Aorta (tissue), 5 donors: ENCODE measurements around the gene TNIP1. TPM values are rescaled to one million over a fixed set of nuclear protein-coding genes. Genes with fewer than 3 reads are reported as not detected.

Experiments
- ATAC-seq: fragments of 200-7000 bp; cut with Tn5 transposase; one replicate; pipeline ENCODE4 v1.9.1; 2022; ENCODE audit warnings: moderate library complexity; ENCODE audit not compliant: low FRiP score
- DNase-seq, 2 donors: peaks; one replicate each; pipeline ENCODE4 v3.0.0-alpha.2; 2020
- H3K27ac ChIP-seq, 2 donors: one replicate each; pipeline ENCODE4 v1.5.1; 2013; ENCODE audit warnings: low read length in 2 of 2, mild to moderate bottlenecking in 2 of 2, moderate library complexity in 2 of 2, control low read depth in 1 of 2, inconsistent platforms in 1 of 2, low read depth in 1 of 2
- H3K27me3 ChIP-seq, 2 donors: one replicate each; pipeline ENCODE4 v1.6.1; 2013; ENCODE audit warnings: control low read depth in 1 of 2, low read length in 1 of 2, mild to moderate bottlenecking in 1 of 2, moderate library complexity in 1 of 2; ENCODE audit not compliant: insufficient read depth in 2 of 2, control insufficient read depth in 1 of 2
- H3K36me3 ChIP-seq, 2 donors: one replicate each; pipeline ENCODE4 v1.6.1; 2013; ENCODE audit warnings: control low read depth in 1 of 2, low read length in 1 of 2, mild to moderate bottlenecking in 1 of 2; ENCODE audit not compliant: insufficient read depth in 2 of 2, control insufficient read depth in 1 of 2
- H3K4me1 ChIP-seq, 2 donors: one replicate each; pipeline ENCODE4 v1.6.1; 2013; ENCODE audit warnings: low read length in 2 of 2, control low read depth in 1 of 2, mild to moderate bottlenecking in 1 of 2, moderate library complexity in 1 of 2; ENCODE audit not compliant: insufficient read depth in 2 of 2, control insufficient read depth in 1 of 2
- H3K4me3 ChIP-seq, 2 donors: one replicate each; pipeline ENCODE4 v1.5.1; 2013; ENCODE audit warnings: low read length in 2 of 2, control low read depth in 1 of 2, mild to moderate bottlenecking in 1 of 2
- H3K9me3 ChIP-seq: one replicate; pipeline ENCODE4 v1.6.1; 2013; ENCODE audit warnings: mild to moderate bottlenecking, low read length; ENCODE audit not compliant: control insufficient read depth
- WGBS, 2 donors: extraction: QIAGEN DNeasy Blood & Tissue Kit; methylation state at CpG; one replicate each; pipeline ENCODE4 v1.1.7; 2013; 5-methylcytosine and 5-hydroxymethylcytosine counted together
- intact Hi-C, 2 donors: fragments of 100-400 bp; cut with DNase I; formaldehyde crosslinking; loops; one replicate each; pipeline versions ENCODE4 v1.14.2 to v1.15.0; 2022
- polyA plus RNA-seq, 2 donors: library from polyadenylated mRNA; stranded (reverse); fragments of 200-250 nt; gene quantifications; one replicate each; pipeline ENCODE4 v1.2.3, GENCODE V29; 2013
- total RNA-seq, 2 donors: library from RNA; stranded (reverse); fragmentation: NEBNext Ultra II Directional; extraction: Animal tissue kit (Norgen Biotek cat#: 25700); gene quantifications; one replicate each; pipeline ENCODE4 v1.2.1, GENCODE V29; 2021
- donor health status: healthy with polysubstance abuse.
- donor health status: Bipolar disorder and iron deficiency.
- donor health status: DM: no; HTN: no; CAD: no.
- donor health status: DM: no; HTN: no; CAD: no.
- donor health status: DM: yes; HTN: yes; CAD: no.

TNIP1 gene
- total and polyA plus RNA-seq, 4 donors: 63.3 to 105 (median 81.8) TPM

DNA sequence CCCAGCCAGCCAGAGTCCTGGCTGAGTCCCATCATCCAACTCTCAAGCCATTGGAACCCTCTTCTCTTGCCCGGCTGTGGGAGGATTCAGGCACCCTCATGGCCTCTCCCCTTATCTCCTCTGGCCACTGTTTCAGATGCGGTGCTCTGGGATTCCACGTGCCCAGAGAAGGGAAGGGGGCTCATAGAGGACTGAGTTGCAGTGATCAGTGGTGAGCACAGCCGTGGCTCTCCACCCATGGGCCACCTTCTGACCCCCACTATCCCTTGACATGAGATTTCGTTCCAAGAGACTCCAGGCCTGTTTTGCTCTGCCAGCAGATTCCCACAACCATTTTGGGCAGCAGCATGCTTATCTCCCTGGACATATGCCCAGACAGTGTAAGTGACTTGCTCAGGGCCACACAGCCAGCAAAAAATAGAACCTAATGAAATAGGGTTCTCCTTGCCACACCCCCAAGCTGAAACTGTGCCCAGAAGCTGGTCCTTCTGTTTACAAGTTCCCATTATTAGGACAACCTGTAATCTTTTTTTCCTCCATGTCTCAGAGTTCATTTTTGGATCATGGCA, 57.7 kb downstream of the TNIP1 start:
- Histone ChIP-seq H3K27ac (peak overlapping the region; percentile 79 to 97), H3K4me3 (no peak overlapping the region), H3K36me3 (peaks cover 0 to 2% of the 10 kb centered on the region in 2 donors), H3K9me3 (no peaks in the 10 kb centered on the region), H3K4me1 (no peaks in the 10 kb centered on the region), H3K27me3 (no peaks in the 10 kb centered on the region)
- 37 to 44% methylated on average over 5 of the region's 5 CpGs for WGBS, 2 donors
- intact Hi-C loops: loop anchor here in 1 of 2 donors (5.0 kb wide), 1 partner anchor 886 kb away; no protein-coding TSS in a partner anchor
- peak; percentile 90 to 93 for DNase-seq
- peak; percentile 58 for ATAC-seq

DNA sequence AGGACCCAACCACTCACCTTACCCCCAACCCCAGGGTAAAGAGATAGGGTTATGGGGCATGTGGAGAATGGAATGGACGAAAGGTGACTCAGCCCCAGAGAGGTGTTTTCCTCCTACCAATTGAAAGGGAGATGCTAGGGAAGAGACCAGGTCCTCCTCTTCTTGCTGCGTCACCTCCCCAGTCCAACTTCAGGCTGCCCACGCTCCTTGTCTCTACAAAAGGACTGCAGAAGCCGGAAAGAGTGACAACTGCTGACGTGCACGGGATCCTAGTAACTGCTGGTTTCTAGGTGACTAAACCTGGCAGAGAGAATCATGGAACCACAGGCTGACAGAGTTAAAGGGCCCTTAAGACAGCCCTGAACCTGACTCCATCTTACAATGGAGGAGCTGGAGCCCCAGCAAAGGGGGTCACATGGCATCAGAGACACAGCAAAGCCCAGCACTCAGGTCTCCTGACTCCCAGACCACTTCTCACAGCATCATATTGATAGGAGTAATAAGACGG, 58.3 kb downstream of the TNIP1 start:
- ATAC-seq: peak; percentile 51
- H3K4me3 ChIP-seq: no peak overlapping the region
- WGBS, 2 donors: 49 to 57% methylated on average over 7 of the region's 7 CpGs
- H3K36me3 ChIP-seq: no peaks in the 10 kb centered on the region
- no peaks in the 10 kb centered on the region for H3K4me1 ChIP-seq
- H3K27ac ChIP-seq: peak overlapping the region; percentile 79 to 97
- no peaks in the 10 kb centered on the region for H3K9me3 ChIP-seq
- intact Hi-C loops: loop anchor here in 1 of 2 donors (5.0 kb wide), 1 partner anchor 885 kb away; no protein-coding TSS in a partner anchor
- H3K27me3 ChIP-seq: no peaks in the 10 kb centered on the region
- DNase-seq: peak; percentile 82 to 83

DNA sequence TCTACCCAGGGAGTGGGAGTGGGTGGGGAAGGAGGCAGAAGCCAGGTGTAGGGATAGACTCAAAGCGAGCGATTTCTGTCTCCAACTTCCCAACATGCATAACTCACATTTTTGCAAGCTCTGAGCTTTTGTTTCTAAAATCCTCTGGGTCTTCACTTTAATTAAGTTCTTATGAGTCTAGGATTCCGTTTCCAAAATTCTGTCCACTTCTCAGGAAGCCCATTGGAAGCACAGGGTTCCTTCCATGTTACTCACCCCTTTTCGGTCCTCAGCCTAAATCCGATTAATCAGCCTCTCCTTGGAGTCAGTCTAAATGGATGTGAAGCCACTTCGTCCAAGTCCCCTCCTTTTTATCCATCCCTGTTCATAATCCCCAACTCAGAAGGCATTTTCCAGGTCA, 59.1 kb downstream of the TNIP1 start:
- Histone ChIP-seq H3K4me3 (no peak overlapping the region), H3K27me3 (no peaks in the 10 kb centered on the region), H3K4me1 (no peaks in the 10 kb centered on the region), H3K9me3 (no peaks in the 10 kb centered on the region), H3K36me3 (no peaks in the 10 kb centered on the region), H3K27ac (peak overlapping the region; percentile 79 to 97)
- no peak for ATAC-seq
- intact Hi-C loops: loop anchor here in 1 of 2 donors (5.0 kb wide), 1 partner anchor 884 kb away; no protein-coding TSS in a partner anchor
- DNase-seq: no peak
- 89 to 92% methylated on average over 6 of the region's 6 CpGs for WGBS, 2 donors

DNA sequence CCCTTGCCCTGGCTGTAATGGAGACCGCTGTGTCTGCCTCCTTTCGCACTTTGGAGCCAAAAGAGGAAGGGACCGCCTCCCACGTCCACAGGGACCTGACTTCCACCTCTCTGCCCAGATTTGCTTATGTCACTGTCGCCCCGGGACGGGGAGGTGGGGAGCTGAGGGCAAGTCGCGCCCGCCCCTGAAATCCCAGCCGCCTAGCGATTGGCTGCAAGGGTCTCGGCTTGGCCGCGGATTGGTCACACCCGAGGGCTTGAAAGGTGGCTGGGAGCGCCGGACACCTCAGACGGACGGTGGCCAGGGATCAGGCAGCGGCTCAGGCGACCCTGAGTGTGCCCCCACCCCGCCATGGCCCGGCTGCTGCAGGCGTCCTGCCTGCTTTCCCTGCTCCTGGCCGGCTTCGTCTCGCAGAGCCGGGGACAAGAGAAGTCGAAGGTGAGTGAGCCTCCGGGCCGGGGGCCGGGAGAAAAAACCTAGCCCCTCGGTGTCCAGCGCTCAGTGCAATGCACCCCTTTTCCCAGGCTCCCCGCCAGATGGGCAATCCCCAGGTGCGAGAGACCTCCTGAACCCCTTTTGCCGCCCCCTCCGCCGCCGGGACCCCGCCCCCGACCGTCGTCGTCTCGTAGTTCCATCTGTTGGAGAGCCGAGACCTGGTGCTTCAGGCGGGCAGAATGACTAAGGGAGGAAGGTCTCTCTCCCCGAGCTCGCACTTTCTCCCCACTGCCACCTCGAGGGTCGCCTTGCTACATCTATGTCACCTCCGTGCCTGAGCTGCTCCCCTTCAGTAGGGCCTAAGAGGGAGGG, 60.3 kb downstream of the TNIP1 start, which contains the start of gene GPX3:
TSS of gene GPX3 (plus strand) at position 288 of the 807 bp plus-strand sequence. CDS start at position 352, 64 bp downstream.
- H3K36me3 ChIP-seq: no peaks in the 10 kb centered on the region
- H3K27me3 ChIP-seq: no peaks in the 10 kb centered on the region
- H3K4me3 ChIP-seq: peak within 1 kb of the TSS; percentile 22 to 48
- intact Hi-C loops: loop anchor here in 1 of 2 donors (5.0 kb wide), 1 partner anchor 883 kb away; no protein-coding TSS in a partner anchor
- DNase-seq (peak; percentile 96 to 97), ATAC-seq (peak; percentile 86)
- no peaks in the 10 kb centered on the region for H3K4me1 ChIP-seq
- no peaks in the 10 kb centered on the region for H3K9me3 ChIP-seq
- peak within 1 kb of the TSS in 1 of 2 donors; percentile 37 for H3K27ac ChIP-seq
- WGBS, 2 donors: 2 to 3% methylated on average over 54 of the region's 54 CpGs

DNA sequence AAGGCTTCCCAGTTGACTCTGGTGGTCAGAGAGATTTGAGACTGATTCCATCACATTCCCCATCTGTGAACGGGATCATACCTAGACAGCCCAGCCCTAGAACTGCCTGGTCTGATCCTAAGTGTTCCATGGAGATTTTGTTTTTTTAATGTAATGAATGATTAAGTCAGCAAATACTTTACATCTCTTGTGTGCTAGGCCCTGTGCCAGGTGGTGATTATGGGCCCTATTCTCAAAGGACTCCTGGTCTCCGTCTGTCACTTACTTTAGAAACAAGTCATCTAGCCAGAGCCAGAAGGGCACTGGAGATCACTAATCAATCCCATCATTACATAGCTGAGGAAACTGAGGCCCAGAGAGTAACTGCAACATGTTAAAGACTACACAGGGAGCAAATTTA, 61.5 kb downstream of the TNIP1 start:
- H3K27me3 ChIP-seq: no peaks in the 10 kb centered on the region
- H3K4me3 ChIP-seq: no peak overlapping the region
- no peaks in the 10 kb centered on the region for H3K9me3 ChIP-seq
- H3K4me1 ChIP-seq: no peaks in the 10 kb centered on the region
- no peak for ATAC-seq
- WGBS, 2 donors: 70 to 72% methylated on average over 2 of the region's 2 CpGs
- no peak for DNase-seq
- no peak overlapping the region for H3K27ac ChIP-seq
- no peaks in the 10 kb centered on the region for H3K36me3 ChIP-seq
- intact Hi-C loops: no loop called here

DNA sequence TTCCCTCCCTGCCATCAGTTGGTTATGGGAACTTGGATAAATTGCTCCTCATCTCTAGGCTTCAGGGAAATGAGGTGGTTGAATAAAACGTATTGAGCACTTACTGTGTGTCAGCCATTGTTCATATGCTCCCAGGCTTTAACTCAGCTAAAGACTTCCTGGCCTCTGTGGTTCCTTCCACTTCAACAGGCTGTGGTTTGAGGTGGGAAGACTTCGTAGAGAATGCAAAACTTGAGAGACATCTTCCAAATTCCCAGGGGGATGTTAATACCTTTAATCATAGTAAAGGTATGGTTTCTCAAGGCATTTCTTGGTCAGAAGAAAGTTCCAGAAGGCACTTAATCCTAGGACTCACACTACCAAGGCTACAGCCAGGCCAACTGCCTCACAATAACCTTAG, 62.0 kb downstream of the TNIP1 start:
- no peaks in the 10 kb centered on the region for H3K4me1 ChIP-seq
- H3K27ac ChIP-seq: no peak overlapping the region
- H3K36me3 ChIP-seq: no peaks in the 10 kb centered on the region
- H3K4me3 ChIP-seq: no peak overlapping the region
- 81 to 86% methylated on average over 2 of the region's 2 CpGs for WGBS, 2 donors
- no peak for DNase-seq
- H3K9me3 ChIP-seq: no peaks in the 10 kb centered on the region
- ATAC-seq: no peak
- intact Hi-C loops: no loop called here
- no peaks in the 10 kb centered on the region for H3K27me3 ChIP-seq

DNA sequence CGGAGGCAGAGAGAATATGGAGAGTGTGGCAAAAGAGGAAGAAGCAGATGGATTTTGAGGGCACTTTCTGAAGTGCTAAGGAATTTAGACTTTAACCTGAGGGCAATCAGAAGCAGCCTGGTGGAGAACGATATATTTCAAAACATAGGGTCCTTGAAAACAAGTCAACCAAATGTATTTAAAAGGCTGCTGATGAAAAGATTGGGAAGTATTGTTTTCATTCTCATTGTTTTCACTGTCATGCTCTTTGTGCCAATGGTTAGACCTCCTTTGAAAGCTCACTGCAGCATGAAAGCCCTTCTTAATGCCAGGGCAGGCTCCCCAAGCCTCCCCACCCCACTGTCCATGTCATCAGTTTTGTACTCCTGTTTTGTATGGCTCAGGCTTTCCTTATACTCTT, 62.9 kb downstream of the TNIP1 start:
- intact Hi-C loops: no loop called here
- Histone ChIP-seq H3K27ac (no peak overlapping the region), H3K4me3 (no peak overlapping the region), H3K36me3 (no peaks in the 10 kb centered on the region), H3K4me1 (no peaks in the 10 kb centered on the region), H3K27me3 (no peaks in the 10 kb centered on the region), H3K9me3 (no peaks in the 10 kb centered on the region)
- 92 to 93% methylated on average over 2 of the region's 2 CpGs for WGBS, 2 donors
- DNase-seq: no peak
- no peak for ATAC-seq

DNA sequence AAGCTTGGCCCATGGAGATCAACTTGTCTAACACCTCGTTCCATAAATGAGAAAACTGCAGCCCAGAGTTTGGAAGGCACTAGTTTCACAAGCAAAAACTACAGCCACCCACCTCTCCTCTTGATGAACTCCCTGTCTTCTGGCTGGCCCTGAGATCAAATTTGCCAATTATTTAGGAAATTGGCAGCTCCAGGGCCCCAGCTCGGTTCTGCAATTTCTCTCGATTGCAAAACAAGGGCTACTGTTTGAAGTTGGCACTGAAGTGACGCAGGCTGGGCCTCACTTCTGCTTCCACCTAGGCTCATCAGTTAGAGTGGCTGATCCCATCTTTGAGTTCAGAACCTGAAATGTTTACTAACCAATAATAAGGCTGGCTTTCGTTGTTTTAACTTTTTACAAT, 64.1 kb downstream of the TNIP1 start:
- intact Hi-C loops: no loop called here
- H3K9me3 ChIP-seq: no peaks in the 10 kb centered on the region
- no peaks in the 10 kb centered on the region for H3K27me3 ChIP-seq
- no peaks in the 10 kb centered on the region for H3K4me1 ChIP-seq
- 70 to 75% methylated on average over 5 of the region's 5 CpGs for WGBS, 2 donors
- no peaks in the 10 kb centered on the region for H3K36me3 ChIP-seq
- DNase-seq (peak in 1 of 2 donors; percentile 82), ATAC-seq (no peak)
- no peak overlapping the region for H3K4me3 ChIP-seq
- no peak overlapping the region for H3K27ac ChIP-seq
